DOHH2 (cell line): ENCODE measurements around the gene PAX7.

Source experiments
- H3F3A ChIP-seq: fragments of 200-600 bp; sonication (generic), shearing (Covaris generic); 2 replicates; pipeline ENCODE4 v1.6.0; 2016; ENCODE audit warnings: antibody characterized with exemption, mild to moderate bottlenecking; ENCODE audit not compliant: control insufficient read depth, insufficient read depth
- H3K27ac ChIP-seq: fragments of 200-600 bp; sonication (generic); 2 replicates; pipeline ENCODE4 v1.5.1; 2014; ENCODE audit warnings: low read depth, mild to moderate bottlenecking, low read length, moderate library complexity
- H3K27me3 ChIP-seq: fragments of 200-600 bp; sonication (generic); 2 replicates; pipeline ENCODE4 v1.6.1; 2014; ENCODE audit warnings: mild to moderate bottlenecking, low read length, mixed read lengths; ENCODE audit not compliant: control insufficient read depth
- H3K36me3 ChIP-seq: fragments of 200-600 bp; sonication (generic); 2 replicates; pipeline ENCODE4 v1.6.1; 2014; ENCODE audit warnings: mild to moderate bottlenecking, low read length, moderate library complexity, mixed read lengths; ENCODE audit not compliant: control insufficient read depth
- H3K4me1 ChIP-seq: fragments of 200-600 bp; sonication (generic); 2 replicates; pipeline ENCODE4 v1.6.1; 2014; ENCODE audit warnings: mild to moderate bottlenecking, low read length, mixed read lengths; ENCODE audit not compliant: control insufficient read depth
- H3K4me2 ChIP-seq: fragments of 200-600 bp; sonication (generic); 2 replicates; pipeline ENCODE4 v1.6.0; 2014; ENCODE audit warnings: mild to moderate bottlenecking, low read length, moderate library complexity
- H3K4me3 ChIP-seq: fragments of 200-600 bp; sonication (generic); 2 replicates; pipeline ENCODE4 v1.5.1; 2014; ENCODE audit warnings: mild to moderate bottlenecking, low read length, mixed read lengths
- H3K79me2 ChIP-seq: fragments of 200-600 bp; sonication (generic); 2 replicates; pipeline ENCODE4 v1.6.1; 2014; ENCODE audit warnings: mild to moderate bottlenecking, low read length, mixed read lengths; ENCODE audit not compliant: control insufficient read depth
- H3K9me2 ChIP-seq: fragments of 200-600 bp; sonication (generic); replicated peaks from 2 replicates; pipeline ENCODE4 v1.6.1; 2014; ENCODE audit warnings: mild to moderate bottlenecking, low read length, mixed read lengths; ENCODE audit not compliant: control insufficient read depth
- H3K9me3 ChIP-seq: fragments of 200-600 bp; sonication (generic); 2 replicates; pipeline ENCODE4 v1.6.1; 2014; ENCODE audit warnings: antibody characterized with exemption, low read length, mixed read lengths; ENCODE audit not compliant: control insufficient read depth, insufficient read depth
- H4K20me1 ChIP-seq: fragments of 200-600 bp; sonication (generic); 2 replicates; pipeline ENCODE4 v1.6.0; 2014; ENCODE audit warnings: low read depth, mild to moderate bottlenecking, antibody characterized with exemption, low read length, moderate library complexity; ENCODE audit not compliant: control insufficient read depth, insufficient read depth
- CTCF ChIP-seq: fragments of 200-600 bp; sonication (generic); IDR thresholded peaks from one replicate; pipeline ENCODE4 v1.5.1; 2014; ENCODE audit warnings: antibody characterized with exemption, mild to moderate bottlenecking, low read depth, low read length; ENCODE audit not compliant: poor library complexity, severe bottlenecking
- EZH2phosphoT487 ChIP-seq: fragments of 200-600 bp; sonication (generic); IDR thresholded peaks from 2 replicates; pipeline ENCODE4 v1.6.1; 2017; ENCODE audit warnings: borderline replicate concordance, mild to moderate bottlenecking, antibody characterized with exemption, low read length, moderate library complexity, mixed read lengths

Gene PAX7

GRCh38 chr1:18711536-18712251 lies 81.0 kb downstream of the PAX7 start:
- Histone ChIP-seq H3K36me3 (no peaks in the 10 kb centered on the region), H3K79me2 (no peaks in the 10 kb centered on the region), H3F3A (no peaks in the 10 kb centered on the region), H3K4me3 (no peak overlapping the region), H3K4me1 (no peaks in the 10 kb centered on the region), H3K4me2 (no peak overlapping the region), H3K9me3 (no peaks in the 10 kb centered on the region), H3K27me3 (no peaks in the 10 kb centered on the region), H3K27ac (no peak overlapping the region), H3K9me2 (no peaks in the 10 kb centered on the region), H4K20me1 (no peaks in the 10 kb centered on the region)
- TF ChIP-seq EZH2phosphoT487 (no peak), CTCF (no peak)

- no peak overlapping the region for H3K27ac ChIP-seq
- no peaks in the 10 kb centered on the region for H3F3A ChIP-seq
- no peaks in the 10 kb centered on the region for H3K79me2 ChIP-seq
- no peak for TF ChIP-seq EZH2phosphoT487
- no peak for TF ChIP-seq CTCF
- H3K36me3 ChIP-seq: no peaks in the 10 kb centered on the region
- H3K27me3 ChIP-seq: no peaks in the 10 kb centered on the region
- H3K4me3 ChIP-seq: no peak overlapping the region
- H4K20me1 ChIP-seq: no peaks in the 10 kb centered on the region
- H3K4me1 ChIP-seq: no peaks in the 10 kb centered on the region
- no peak overlapping the region for H3K4me2 ChIP-seq
- H3K9me3 ChIP-seq: no peaks in the 10 kb centered on the region
- no peaks in the 10 kb centered on the region for H3K9me2 ChIP-seq
These were observed 81.6 kb downstream of the PAX7 start for GRCh38 chr1:18712252-18712600.

- Histone ChIP-seq H3K9me3 (no peaks in the 10 kb centered on the region), H3K27ac (no peak overlapping the region), H3K79me2 (no peaks in the 10 kb centered on the region), H3K4me2 (no peak overlapping the region), H3K27me3 (peaks cover 3% of the 10 kb centered on the region; the same call in 1 of the 2 replicates), H3K4me3 (no peak overlapping the region), H4K20me1 (no peaks in the 10 kb centered on the region), H3K4me1 (no peaks in the 10 kb centered on the region), H3K9me2 (no peaks in the 10 kb centered on the region), H3F3A (no peaks in the 10 kb centered on the region), H3K36me3 (no peaks in the 10 kb centered on the region)
- TF ChIP-seq CTCF (no peak), EZH2phosphoT487 (no peak)
These were observed 83.9 kb downstream of the PAX7 start for GRCh38 chr1:18714404-18715175.
